Neuronal stem cell (in vitro differentiated cells): ENCODE results near the gene C1QL4.

Source experiments
- DNase-seq: peaks from one replicate; pipeline ENCODE4 v3.0.0-alpha.2; 2013; ENCODE audit warnings: low spot score
- H2AFZ ChIP-seq: one replicate; pipeline ENCODE4 v1.6.1; 2013; ENCODE audit warnings: mild to moderate bottlenecking, low read length, inconsistent platforms
- H2AK5ac ChIP-seq: 2 replicates; pipeline ENCODE4 v1.6.1; 2013; ENCODE audit warnings: low read depth, mild to moderate bottlenecking, inconsistent platforms, low read length, moderate library complexity, mixed read lengths
- H2BK120ac ChIP-seq: 2 replicates; pipeline ENCODE4 v1.6.1; 2013; ENCODE audit warnings: low read depth, mild to moderate bottlenecking, inconsistent platforms, low read length, moderate library complexity, mixed read lengths
- H2BK12ac ChIP-seq: one replicate; pipeline ENCODE4 v1.6.1; 2013; ENCODE audit warnings: low read length, inconsistent platforms
- H2BK15ac ChIP-seq: 2 replicates; pipeline ENCODE4 v1.6.1; 2013; ENCODE audit warnings: mild to moderate bottlenecking, low read length, inconsistent platforms, mixed read lengths
- H2BK5ac ChIP-seq: one replicate; pipeline ENCODE4 v1.6.1; 2013; ENCODE audit warnings: inconsistent platforms, mild to moderate bottlenecking, low read length, moderate library complexity
- H3K14ac ChIP-seq: one replicate; pipeline ENCODE4 v1.6.1; 2013; ENCODE audit warnings: low read length, inconsistent platforms
- H3K18ac ChIP-seq: 2 replicates; pipeline ENCODE4 v1.6.1; 2013; ENCODE audit warnings: low read length, inconsistent platforms
- H3K23ac ChIP-seq: 2 replicates; pipeline ENCODE4 v1.6.1; 2013; ENCODE audit warnings: low read depth, mild to moderate bottlenecking, mixed read lengths, low read length, inconsistent platforms; ENCODE audit not compliant: poor library complexity
- H3K27ac ChIP-seq: replicated peaks from 3 replicates; pipeline ENCODE4 v1.5.1; 2013; ENCODE audit warnings: low read length, inconsistent platforms
- H3K27me3 ChIP-seq, 3 experiments: 2 replicates each; pipeline ENCODE4 v1.6.1; 2013; ENCODE audit warnings: low read length in 3 of 3, mild to moderate bottlenecking in 2 of 3, inconsistent platforms in 1 of 3, low read depth in 1 of 3, mixed read lengths in 1 of 3, moderate library complexity in 1 of 3; ENCODE audit not compliant: control insufficient read depth in 3 of 3, insufficient read depth in 3 of 3
- H3K36me3 ChIP-seq, 2 donors: replicated peaks in 1 of 2; 2 replicates each; pipeline ENCODE4 v1.6.1; 2013; ENCODE audit warnings: low read length in 2 of 2; ENCODE audit not compliant: control insufficient read depth in 2 of 2, insufficient read depth in 2 of 2
- H3K4ac ChIP-seq: 2 replicates; pipeline ENCODE4 v1.6.1; 2013; ENCODE audit warnings: inconsistent platforms, mild to moderate bottlenecking, low read length, moderate library complexity
- H3K4me1 ChIP-seq, 2 donors: 1 replicate in 1 of 2; 2 replicates in 1 of 2; pipeline ENCODE4 v1.6.1; 2013; ENCODE audit warnings: low read length in 2 of 2, low read depth in 1 of 2; ENCODE audit not compliant: control insufficient read depth in 2 of 2, insufficient read depth in 1 of 2
- H3K4me2 ChIP-seq: one replicate; pipeline ENCODE4 v1.6.1; 2013; ENCODE audit warnings: mild to moderate bottlenecking, low read length, inconsistent platforms; ENCODE audit not compliant: insufficient read depth, poor library complexity, severe bottlenecking
- H3K4me3 ChIP-seq, 2 donors: 2 replicates each; pipeline ENCODE4 v1.5.1; 2013; ENCODE audit warnings: low read length in 2 of 2, mild to moderate bottlenecking in 2 of 2, inconsistent platforms in 1 of 2, moderate library complexity in 1 of 2
- H3K79me1 ChIP-seq: one replicate; pipeline ENCODE4 v1.6.1; 2013; ENCODE audit warnings: low read depth, mild to moderate bottlenecking, inconsistent platforms, low read length, moderate library complexity
- H3K9ac ChIP-seq: one replicate; pipeline ENCODE4 v1.6.1; 2013; ENCODE audit warnings: mild to moderate bottlenecking, low read depth, low read length, inconsistent platforms; ENCODE audit not compliant: poor library complexity
- H3K9me3 ChIP-seq, 2 donors: replicated peaks in 1 of 2; 2 replicates each; pipeline versions ENCODE3 to v1.6.1; 2013; ENCODE audit warnings: low read length in 2 of 2, mild to moderate bottlenecking in 2 of 2, inconsistent platforms in 1 of 2, low read depth in 1 of 2, mixed read lengths in 1 of 2, moderate library complexity in 1 of 2; ENCODE audit not compliant: control insufficient read depth in 2 of 2, insufficient read depth in 1 of 2
- H4K8ac ChIP-seq: one replicate; pipeline ENCODE4 v1.6.1; 2013; ENCODE audit warnings: low read depth, mild to moderate bottlenecking, inconsistent platforms, low read length, moderate library complexity
- H4K91ac ChIP-seq: one replicate; pipeline ENCODE4 v1.6.1; 2013; ENCODE audit warnings: low read length, low read depth, mild to moderate bottlenecking, inconsistent platforms; ENCODE audit not compliant: poor library complexity
- WGBS, 2 donors: extraction: QIAGEN DNeasy Blood & Tissue Kit; methylation state at CpG; one replicate each; pipeline ENCODE4 v1.1.7; 2013; ENCODE audit warnings: missing lambda C conversion rate in 2 of 2, mixed read lengths in 1 of 2; ENCODE audit not compliant: insufficient read length in 2 of 2, insufficient replicate concordance in 1 of 2; ENCODE audit errors: extremely low coverage in 2 of 2; 5-methylcytosine and 5-hydroxymethylcytosine counted together

The C1QL4 gene

GRCh38 chr12:49296034-49296835, 40.8 kb downstream of the C1QL4 start:
- Histone ChIP-seq H2AFZ (peak overlapping the region; percentile 84), H3K79me1 (no peaks in the 10 kb centered on the region), H2AK5ac (peak overlapping the region; percentile 85), H2BK120ac (no peak overlapping the region), H3K36me3 (no peaks in the 10 kb centered on the region), H4K91ac (no peak overlapping the region), H3K4me1 (peaks cover 16 to 20% of the 10 kb centered on the region in 2 donors), H3K27ac (no peak overlapping the region), H3K4ac (no peak overlapping the region), H2BK12ac (no peak overlapping the region), H3K27me3 (peaks cover 40 to 74% (median 68%) of the 10 kb centered on the region in 3 experiments), H2BK15ac (peak overlapping the region; percentile 79), H3K18ac (peak overlapping the region; percentile 35), H3K14ac (peak overlapping the region; percentile 85), H3K9ac (peak overlapping the region; percentile 78), H3K4me3 (no peak overlapping the region), H2BK5ac (no peak overlapping the region), H3K4me2 (no peak overlapping the region), H3K23ac (peak overlapping the region; percentile 96), H3K9me3 (no peaks in the 10 kb centered on the region), H4K8ac (no peak overlapping the region)
- DNase-seq: no peak
- WGBS, 2 donors: no CpG with 5 or more reads among the region's 54 CpGs

GRCh38 chr12:49295082-49295936, 41.7 kb downstream of the C1QL4 start, which contains the start of gene PRPH:
Gene PRPH (plus strand): TSS chr12:49295147. CDS start chr12:49295201, 54 bp downstream.
- no peak within 1 kb of the TSS for H3K4ac ChIP-seq
- H3K27ac ChIP-seq: no peak within 1 kb of the TSS
- H2BK120ac ChIP-seq: no peak within 1 kb of the TSS
- H2BK12ac ChIP-seq: peak within 1 kb of the TSS; percentile 73
- peak within 1 kb of the TSS; percentile 38 for H3K14ac ChIP-seq
- H2BK15ac ChIP-seq: peak within 1 kb of the TSS; percentile 94
- H3K18ac ChIP-seq: peak within 1 kb of the TSS; percentile 96
- H3K27me3 ChIP-seq: peaks cover 40 to 74% (median 68%) of the 10 kb centered on the region in 3 experiments
- peak within 1 kb of the TSS; percentile 96 for H3K23ac ChIP-seq
- H2BK5ac ChIP-seq: peak within 1 kb of the TSS; percentile 24
- no CpG with 5 or more reads among the region's 82 CpGs for WGBS, 2 donors
- peaks cover 16 to 20% of the 10 kb centered on the region in 2 donors for H3K4me1 ChIP-seq
- no peak for DNase-seq
- no peaks in the 10 kb centered on the region for H3K9me3 ChIP-seq
- no peak within 1 kb of the TSS for H4K91ac ChIP-seq
- peak within 1 kb of the TSS; percentile 18 for H3K4me2 ChIP-seq
- no peaks in the 10 kb centered on the region for H3K36me3 ChIP-seq
- H3K9ac ChIP-seq: no peak within 1 kb of the TSS
- H3K4me3 ChIP-seq: no peak within 1 kb of the TSS
- H4K8ac ChIP-seq: no peak within 1 kb of the TSS
- peak within 1 kb of the TSS; percentile 91 for H2AK5ac ChIP-seq
- peak within 1 kb of the TSS; percentile 75 for H2AFZ ChIP-seq
- no peaks in the 10 kb centered on the region for H3K79me1 ChIP-seq

GRCh38 chr12:49294804-49295081, 42.2 kb downstream of the C1QL4 start:
- no peak overlapping the region for H3K4ac ChIP-seq
- H2BK120ac ChIP-seq: no peak overlapping the region
- peak overlapping the region; percentile 96 for H3K18ac ChIP-seq
- peak overlapping the region; percentile 60 for H2BK12ac ChIP-seq
- H3K4me2 ChIP-seq: peak overlapping the region; percentile 18
- peak overlapping the region; percentile 71 for H2AFZ ChIP-seq
- H3K79me1 ChIP-seq: no peaks in the 10 kb centered on the region
- H2BK5ac ChIP-seq: no peak overlapping the region
- no peak overlapping the region for H3K27ac ChIP-seq
- H4K8ac ChIP-seq: no peak overlapping the region
- H3K23ac ChIP-seq: peak overlapping the region; percentile 75
- peaks cover 16 to 20% of the 10 kb centered on the region in 2 donors for H3K4me1 ChIP-seq
- H3K14ac ChIP-seq: no peak overlapping the region
- no peaks in the 10 kb centered on the region for H3K9me3 ChIP-seq
- no peak overlapping the region for H3K4me3 ChIP-seq
- H3K27me3 ChIP-seq: peaks cover 40 to 74% (median 68%) of the 10 kb centered on the region in 3 experiments
- no peak overlapping the region for H4K91ac ChIP-seq
- H2BK15ac ChIP-seq: peak overlapping the region; percentile 18
- H3K9ac ChIP-seq: no peak overlapping the region
- peak overlapping the region; percentile 91 for H2AK5ac ChIP-seq
- no peak for DNase-seq
- WGBS, 2 donors: no CpG with 5 or more reads among the region's 5 CpGs
- no peaks in the 10 kb centered on the region for H3K36me3 ChIP-seq
